ENCODE results near the gene PNPLA3.

PNPLA3 gene

GRCh38 chr22:43881091-43882061 is 42.2 kb upstream of the PNPLA3 start:
- TF ChIP-seq ZFX (IDR thresholded peaks at IDR 0.05) = no peak
- TF ChIP-seq, protein P1, sequence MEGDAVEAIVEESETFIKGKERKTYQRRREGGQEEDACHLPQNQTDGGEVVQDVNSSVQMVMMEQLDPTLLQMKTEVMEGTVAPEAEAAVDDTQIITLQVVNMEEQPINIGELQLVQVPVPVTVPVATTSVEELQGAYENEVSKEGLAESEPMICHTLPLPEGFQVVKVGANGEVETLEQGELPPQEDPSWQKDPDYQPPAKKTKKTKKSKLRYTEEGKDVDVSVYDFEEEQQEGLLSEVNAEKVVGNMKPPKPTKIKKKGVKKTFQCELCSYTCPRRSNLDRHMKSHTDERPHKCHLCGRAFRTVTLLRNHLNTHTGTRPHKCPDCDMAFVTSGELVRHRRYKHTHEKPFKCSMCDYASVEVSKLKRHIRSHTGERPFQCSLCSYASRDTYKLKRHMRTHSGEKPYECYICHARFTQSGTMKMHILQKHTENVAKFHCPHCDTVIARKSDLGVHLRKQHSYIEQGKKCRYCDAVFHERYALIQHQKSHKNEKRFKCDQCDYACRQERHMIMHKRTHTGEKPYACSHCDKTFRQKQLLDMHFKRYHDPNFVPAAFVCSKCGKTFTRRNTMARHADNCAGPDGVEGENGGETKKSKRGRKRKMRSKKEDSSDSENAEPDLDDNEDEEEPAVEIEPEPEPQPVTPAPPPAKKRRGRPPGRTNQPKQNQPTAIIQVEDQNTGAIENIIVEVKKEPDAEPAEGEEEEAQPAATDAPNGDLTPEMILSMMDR (conservative IDR thresholded peaks at IDR 0.05) = no peak
- H3K27ac ChIP-seq = no peak overlapping the region

- TF ChIP-seq, protein P1 (conservative IDR thresholded peaks at IDR 0.05) = no peak
- no peak for TF ChIP-seq ZFX (IDR thresholded peaks at IDR 0.05)
- no peak overlapping the region for H3K27ac ChIP-seq
Measured at GRCh38 chr22:43882122-43882767, 41.4 kb upstream of the PNPLA3 start.

GRCh38 chr22:43883012-43883661 is 40.5 kb upstream of the PNPLA3 start:
- no peak overlapping the region for H3K27ac ChIP-seq
- TF ChIP-seq, protein P1 (conservative IDR thresholded peaks at IDR 0.05) = peak; percentile 89
- no peak for TF ChIP-seq ZFX (IDR thresholded peaks at IDR 0.05)

DNA sequence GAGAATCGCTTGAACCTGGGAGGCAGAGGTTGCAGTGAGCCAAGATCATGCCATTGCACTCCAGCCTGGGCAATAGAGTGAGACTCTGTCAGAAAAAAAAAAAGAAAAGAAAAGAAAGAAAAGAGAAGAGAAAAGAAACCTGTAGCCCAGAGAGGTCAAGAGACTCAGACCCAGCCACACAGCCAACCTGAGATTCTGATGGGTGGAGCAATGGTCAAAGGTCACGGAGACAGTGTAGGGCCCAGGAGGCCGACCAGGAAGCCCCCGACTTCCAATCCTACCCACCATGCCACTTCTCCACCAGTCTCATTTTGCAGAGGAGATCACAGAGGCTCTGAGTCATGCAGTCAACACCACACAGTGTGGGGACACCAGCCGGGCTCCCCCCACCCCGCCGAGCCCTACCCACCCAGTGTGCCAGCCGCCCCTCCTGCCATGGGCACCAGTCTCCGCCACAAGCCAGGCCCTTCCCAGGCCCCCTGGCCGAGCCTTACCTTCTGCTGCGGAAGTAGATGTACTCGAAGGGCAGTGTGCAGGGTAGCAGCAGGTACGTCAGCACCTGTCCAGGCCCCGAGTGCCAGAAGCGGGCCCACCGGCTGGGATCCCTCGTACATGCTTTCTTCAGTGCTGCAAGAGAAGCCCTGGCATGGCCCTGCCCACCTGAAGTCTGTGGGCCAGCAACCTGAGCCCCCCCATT is 39.7 kb upstream of the PNPLA3 start:
- H3K27ac ChIP-seq = no peak overlapping the region

GRCh38 chr22:43884600-43885318 is 38.8 kb upstream of the PNPLA3 start:
- TF ChIP-seq, protein P1 (conservative IDR thresholded peaks at IDR 0.05) = peak; percentile 86
- no peak for TF ChIP-seq ZFX (IDR thresholded peaks at IDR 0.05)
- no peak overlapping the region for H3K27ac ChIP-seq

More for the DNA sequence above, 39.7 kb upstream of the PNPLA3 start:
- TF ChIP-seq, protein P1 (conservative IDR thresholded peaks at IDR 0.05) = no peak
- no peak for TF ChIP-seq ZFX (IDR thresholded peaks at IDR 0.05)

- no peak overlapping the region for H3K27ac ChIP-seq
- no peak for TF ChIP-seq ZFX (IDR thresholded peaks at IDR 0.05)
- TF ChIP-seq, protein P1 (conservative IDR thresholded peaks at IDR 0.05) = peak; percentile 50
Measured at GRCh38 chr22:43885319-43885671, 38.3 kb upstream of the PNPLA3 start.
